Tibial nerve (tissue), 4 donors: ENCODE results near the gene ARMC9. TPM values are rescaled to one million over a fixed set of nuclear protein-coding genes. Genes with fewer than 3 reads are reported as not detected.

Experiments used
- DNase-seq, 2 donors: peaks; one replicate each; pipeline ENCODE4 v3.0.0-alpha.2; 2019; ENCODE audit warnings: low spot score in 2 of 2
- H3K27ac ChIP-seq, 4 donors: fragments of 200-600 bp; sonication (generic) in 3 of 4; one replicate each; pipeline ENCODE4 v1.5.1; 2017 to 2019; ENCODE audit warnings: mild to moderate bottlenecking in 1 of 4
- H3K27me3 ChIP-seq, 2 donors: fragments of 200-600 bp; sonication (generic) in 1 of 2; one replicate each; pipeline versions ENCODE4 v1.5.1 to v1.6.0; 2017 to 2019
- H3K36me3 ChIP-seq, 3 donors: fragments of 200-600 bp; sonication (generic); one replicate each; pipeline ENCODE4 v1.5.1; 2018 to 2019
- H3K4me1 ChIP-seq, 4 donors: fragments of 200-600 bp; sonication (generic) in 3 of 4; one replicate each; pipeline ENCODE4 v1.5.1; 2017 to 2019
- H3K4me3 ChIP-seq, 4 donors: fragments of 200-600 bp; sonication (generic) in 3 of 4; one replicate each; pipeline ENCODE4 v1.5.1; 2017 to 2019; ENCODE audit warnings: mild to moderate bottlenecking in 1 of 4, moderate library complexity in 1 of 4
- H3K9me3 ChIP-seq, 4 donors: fragments of 200-600 bp; sonication (generic) in 3 of 4; one replicate each; pipeline ENCODE4 v1.5.1; 2017 to 2019
- CTCF ChIP-seq, 5 experiments: fragments of 200-600 bp in 3 of 5; fragments of 450-650 bp in 2 of 5; sonication (generic) in 3 of 5; IDR thresholded peaks; one replicate each; pipeline ENCODE4 v1.5.1; 2016 to 2019; ENCODE audit warnings: antibody characterized with exemption in 5 of 5, mild to moderate bottlenecking in 3 of 5, moderate library complexity in 2 of 5
- EP300 ChIP-seq, 2 donors: sonication (generic); formaldehyde crosslinking; IDR thresholded peaks; one replicate each; pipeline ENCODE4 v1.6.1; 2017; ENCODE audit warnings: antibody characterized with exemption in 2 of 2, mild to moderate bottlenecking in 1 of 2
- POLR2A ChIP-seq, 2 donors: fragments of 450-650 bp; IDR thresholded peaks; one replicate each; pipeline ENCODE4 v1.6.1; 2017; ENCODE audit warnings: antibody characterized with exemption in 2 of 2, mild to moderate bottlenecking in 2 of 2, moderate library complexity in 2 of 2
- WGBS, 2 donors: methylation state at CpG; one replicate each; pipeline ENCODE4 v1.1.5; 2018; 5-methylcytosine and 5-hydroxymethylcytosine counted together
- total RNA-seq, 4 donors: library from RNA; depleted of rRNA; stranded (reverse); fragments of >200 nt; gene quantifications; one replicate each; pipeline ENCODE4 v1.1.0, GENCODE V29; 2016

ARMC9 gene
- total RNA-seq, 4 donors from 2014 or later, result 8.7 to 30.0 (median 18.6) TPM

GRCh38 chr2:231385429-231385828 lies 187.0 kb downstream of the ARMC9 start:
- no peaks in the 10 kb centered on the region for H3K27me3 ChIP-seq
- TF ChIP-seq CTCF (IDR thresholded peaks at IDR 0.05) (no peak), POLR2A (IDR thresholded peaks at IDR 0.05) (no peak), EP300 (IDR thresholded peaks at IDR 0.05) (no peak)
- peaks cover 0 to 8% (median 0%) of the 10 kb centered on the region in 3 donors for H3K36me3 ChIP-seq
- 90 to 93% methylated on average over 5 of the region's 5 CpGs for WGBS, 2 donors
- peaks cover 0 to 15% (median 0%) of the 10 kb centered on the region in 4 donors for H3K9me3 ChIP-seq
- DNase-seq, result no peak
- H3K27ac ChIP-seq, result no peak overlapping the region
- H3K4me1 ChIP-seq, result peaks cover 0 to 16% (median 8%) of the 10 kb centered on the region in 4 donors
- H3K4me3 ChIP-seq, result no peak overlapping the region

DNA sequence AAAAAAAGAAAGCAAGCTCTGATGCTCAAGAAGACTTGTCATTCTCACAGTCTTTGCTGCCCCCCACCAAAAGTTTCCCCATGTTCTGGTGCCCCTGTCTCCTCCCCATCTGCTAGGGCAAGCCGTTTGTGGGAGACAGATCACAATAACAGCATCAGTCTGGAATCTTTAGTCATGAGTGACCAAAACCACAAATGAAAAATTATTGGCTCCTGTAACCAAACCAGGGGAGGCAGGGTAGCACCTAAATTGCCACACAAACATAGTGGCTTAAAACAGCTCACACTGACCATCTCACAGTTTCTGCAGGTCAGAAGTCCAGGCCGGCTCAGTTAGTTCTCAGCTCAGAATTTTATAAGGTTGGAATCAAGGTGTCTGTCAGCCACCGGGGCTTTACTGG lies 188.0 kb downstream of the ARMC9 start:
- Histone ChIP-seq H3K27me3 (no peaks in the 10 kb centered on the region), H3K4me1 (peaks cover 0 to 16% (median 8%) of the 10 kb centered on the region in 4 donors), H3K4me3 (no peak overlapping the region), H3K27ac (no peak overlapping the region), H3K9me3 (peaks cover 0 to 15% (median 0%) of the 10 kb centered on the region in 4 donors), H3K36me3 (peaks cover 0 to 8% (median 0%) of the 10 kb centered on the region in 3 donors)
- 69 to 71% methylated on average over 3 of the region's 3 CpGs for WGBS, 2 donors
- no peak for TF ChIP-seq EP300 (IDR thresholded peaks at IDR 0.05)
- TF ChIP-seq POLR2A (IDR thresholded peaks at IDR 0.05), result no peak
- TF ChIP-seq CTCF (IDR thresholded peaks at IDR 0.05), result no peak
- DNase-seq, result no peak

DNA sequence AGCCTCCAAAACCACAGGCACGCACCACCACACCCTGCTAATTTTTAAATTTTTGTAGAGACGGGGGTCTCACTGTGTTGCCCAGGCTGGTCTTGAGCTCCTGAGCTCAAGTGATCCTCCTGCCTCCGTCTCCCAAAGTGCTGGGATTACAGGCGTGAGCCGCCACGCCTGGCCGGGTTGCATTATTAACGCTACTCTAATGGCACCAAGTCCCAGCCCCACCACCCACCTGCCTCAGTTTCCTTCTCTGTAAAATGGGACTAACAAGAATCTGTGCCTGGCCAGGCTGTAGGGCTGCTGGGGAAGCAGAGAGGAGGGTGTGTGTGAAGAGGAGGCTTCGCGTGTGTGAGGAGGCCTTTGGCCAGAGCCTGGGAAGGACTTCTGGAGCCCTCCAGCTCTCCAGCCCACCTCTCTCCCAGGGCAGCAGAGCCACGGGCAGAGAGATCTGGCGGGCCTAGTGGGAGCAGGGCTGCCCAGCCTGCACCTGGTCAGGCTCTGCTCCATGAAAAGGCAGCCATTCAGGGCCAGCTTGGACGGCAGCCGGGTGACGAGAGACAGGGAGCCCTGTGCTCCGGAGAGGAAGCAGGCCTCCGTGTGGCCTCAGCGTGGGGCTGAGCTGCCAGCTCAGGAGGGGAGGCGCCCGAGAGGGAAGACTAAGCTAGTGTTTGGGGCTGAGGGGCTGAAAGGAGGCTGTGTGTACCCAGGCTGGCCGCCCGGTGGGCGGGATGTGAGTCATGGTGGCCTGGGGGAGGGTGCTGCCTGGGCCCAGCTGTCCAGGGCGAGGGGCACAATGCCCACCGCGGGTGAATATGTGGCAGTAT lies 189.7 kb downstream of the ARMC9 start:
- Histone ChIP-seq H3K36me3 (peaks cover 0 to 8% (median 0%) of the 10 kb centered on the region in 3 donors), H3K9me3 (peaks cover 0 to 15% (median 0%) of the 10 kb centered on the region in 4 donors), H3K27me3 (no peaks in the 10 kb centered on the region), H3K27ac (peak overlapping the region in 3 of 4 donors; percentile 69 to 81 (median 77)), H3K4me1 (peaks cover 0 to 16% (median 8%) of the 10 kb centered on the region in 4 donors), H3K4me3 (no peak overlapping the region)
- no peak for DNase-seq
- 49 to 66% methylated on average over 16 to 24 of the region's 26 CpGs for WGBS, 2 donors
- TF ChIP-seq EP300 (IDR thresholded peaks at IDR 0.05), result peak in 1 of 2 donors; percentile 32
- no peak for TF ChIP-seq POLR2A (IDR thresholded peaks at IDR 0.05)

GRCh38 chr2:231388725-231389346 lies 190.4 kb downstream of the ARMC9 start:
- Histone ChIP-seq H3K4me1 (peaks cover 0 to 16% (median 8%) of the 10 kb centered on the region in 4 donors), H3K27ac (peak overlapping the region in 2 of 4 donors; percentile 77 to 81), H3K27me3 (peaks cover 0 to 2% of the 10 kb centered on the region in 2 donors), H3K36me3 (peaks cover 0 to 8% (median 0%) of the 10 kb centered on the region in 3 donors), H3K4me3 (no peak overlapping the region), H3K9me3 (peaks cover 0 to 15% (median 0%) of the 10 kb centered on the region in 4 donors)
- 80 to 81% methylated on average over 11 to 15 of the region's 15 CpGs for WGBS, 2 donors
- TF ChIP-seq EP300 (IDR thresholded peaks at IDR 0.05) (no peak), CTCF (IDR thresholded peaks at IDR 0.05) (no peak), POLR2A (IDR thresholded peaks at IDR 0.05) (no peak)
- DNase-seq, result no peak

DNA sequence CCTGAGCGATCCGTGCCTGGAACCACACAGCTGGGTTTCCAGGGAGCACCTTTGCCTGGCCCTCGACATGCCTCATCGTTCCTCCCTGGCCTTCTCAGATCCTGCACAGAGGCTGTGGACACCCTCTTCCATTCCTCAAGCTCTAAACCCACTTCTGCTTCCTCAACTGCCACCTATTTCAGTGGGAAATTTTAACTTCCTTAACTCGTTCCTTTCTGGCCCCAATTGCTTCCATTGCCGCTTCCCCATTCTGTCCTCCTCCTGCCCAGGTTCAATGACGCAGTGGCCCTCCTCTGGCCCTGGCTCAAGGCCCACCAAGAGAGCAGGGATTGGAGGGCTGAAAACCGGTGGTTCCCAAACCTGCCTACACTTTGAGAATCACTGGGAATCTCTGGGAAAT lies 192.2 kb downstream of the ARMC9 start:
- TF ChIP-seq POLR2A (IDR thresholded peaks at IDR 0.05) (no peak), EP300 (IDR thresholded peaks at IDR 0.05) (no peak), CTCF (IDR thresholded peaks at IDR 0.05) (no peak)
- Histone ChIP-seq H3K27me3 (peaks cover 0 to 18% of the 10 kb centered on the region in 2 donors), H3K36me3 (peaks cover 0 to 5% (median 0%) of the 10 kb centered on the region in 3 donors), H3K9me3 (no peaks in the 10 kb centered on the region), H3K4me3 (no peak overlapping the region), H3K4me1 (peaks cover 0 to 23% (median 11%) of the 10 kb centered on the region in 4 donors), H3K27ac (no peak overlapping the region)
- DNase-seq, result no peak
- WGBS, 2 donors, result 75 to 80% methylated on average over 8 of the region's 8 CpGs
